H1 (cell line): ENCODE measurements around the gene SLC13A3.

ENCODE experiments used
- BRCA1 ChIP-seq: IDR thresholded peaks from 2 replicates; pipeline ENCODE4 v1.6.1; 2012; ENCODE audit warnings: low read depth, low read length, improper control_type of control experiment
- CREB1 ChIP-seq: IDR thresholded peaks from 2 replicates; pipeline ENCODE4 v1.6.1; 2012; ENCODE audit warnings: inconsistent platforms
- HDAC6 ChIP-seq: IDR thresholded peaks from one replicate; pipeline ENCODE4 v1.7.1; 2012; ENCODE audit warnings: low read depth, mild to moderate bottlenecking, inconsistent platforms, low read length, moderate library complexity
- JUND ChIP-seq: IDR thresholded peaks from 2 replicates; pipeline ENCODE4 v1.6.1; 2011; ENCODE audit warnings: mild to moderate bottlenecking, improper control_type of control experiment, low read length
- NANOG ChIP-seq: IDR thresholded peaks from 2 replicates; pipeline ENCODE4 v1.6.1; 2011; ENCODE audit warnings: low read length, low read depth, mild to moderate bottlenecking, inconsistent platforms; ENCODE audit not compliant: insufficient read depth, poor library complexity, severe bottlenecking
- NRF1 ChIP-seq: IDR thresholded peaks from 2 replicates; pipeline ENCODE4 v1.6.1; 2011; ENCODE audit warnings: mild to moderate bottlenecking, low read depth, low read length, improper control_type of control experiment
- POLR2A ChIP-seq, 2 experiments: IDR thresholded peaks; 1 replicate in 1 of 2; 2 replicates in 1 of 2; pipeline ENCODE4 v1.6.1; 2011; ENCODE audit warnings: low read depth in 2 of 2, low read length in 2 of 2, mild to moderate bottlenecking in 2 of 2; ENCODE audit errors: control extremely low read depth in 1 of 2
- POLR2AphosphoS5 ChIP-seq: IDR thresholded peaks from 2 replicates; pipeline ENCODE4 v1.6.1; 2011; ENCODE audit warnings: low read depth, low read length
- SIN3A ChIP-seq, 2 experiments: IDR thresholded peaks in 1 of 2; conservative IDR thresholded peaks in 1 of 2; 2 replicates each; pipeline ENCODE4 v1.6.1; 2011 to 2012; ENCODE audit warnings: low read length in 2 of 2, improper control_type of control experiment in 1 of 2, low read depth in 1 of 2, mild to moderate bottlenecking in 1 of 2
- TAF1 ChIP-seq: IDR thresholded peaks from 2 replicates; pipeline ENCODE4 v1.6.1; 2011; ENCODE audit warnings: mild to moderate bottlenecking, low read depth, low read length
- TBP ChIP-seq: IDR thresholded peaks from 2 replicates; pipeline ENCODE4 v1.6.1; 2011; ENCODE audit warnings: low read depth, low read length, improper control_type of control experiment
- YY1 ChIP-seq: IDR thresholded peaks from 2 replicates; pipeline ENCODE4 v1.6.1; 2011; ENCODE audit warnings: low read depth, mild to moderate bottlenecking, low read length
- ZNF274 ChIP-seq: IDR thresholded peaks from 2 replicates; pipeline ENCODE4 v1.7.0; 2012; ENCODE audit warnings: low read length, borderline replicate concordance; ENCODE audit errors: extremely low read depth
- TF ChIP-seq, protein P1 (sequence below), 3 experiments: IDR thresholded peaks; 1 replicate in 2 of 3; 2 replicates in 1 of 3; pipeline versions ENCODE4 v1.5.1 to v1.6.1; 2011; ENCODE audit warnings: low read length in 3 of 3, mild to moderate bottlenecking in 3 of 3, inconsistent platforms in 2 of 3, low read depth in 1 of 3, moderate library complexity in 1 of 3; ENCODE audit not compliant: insufficient read depth in 1 of 3; ENCODE audit errors: control extremely low read depth in 1 of 3

GRCh38 chr20:46682063-46682821 is 31.0 kb upstream of the SLC13A3 start:
- TF ChIP-seq, protein P1, sequence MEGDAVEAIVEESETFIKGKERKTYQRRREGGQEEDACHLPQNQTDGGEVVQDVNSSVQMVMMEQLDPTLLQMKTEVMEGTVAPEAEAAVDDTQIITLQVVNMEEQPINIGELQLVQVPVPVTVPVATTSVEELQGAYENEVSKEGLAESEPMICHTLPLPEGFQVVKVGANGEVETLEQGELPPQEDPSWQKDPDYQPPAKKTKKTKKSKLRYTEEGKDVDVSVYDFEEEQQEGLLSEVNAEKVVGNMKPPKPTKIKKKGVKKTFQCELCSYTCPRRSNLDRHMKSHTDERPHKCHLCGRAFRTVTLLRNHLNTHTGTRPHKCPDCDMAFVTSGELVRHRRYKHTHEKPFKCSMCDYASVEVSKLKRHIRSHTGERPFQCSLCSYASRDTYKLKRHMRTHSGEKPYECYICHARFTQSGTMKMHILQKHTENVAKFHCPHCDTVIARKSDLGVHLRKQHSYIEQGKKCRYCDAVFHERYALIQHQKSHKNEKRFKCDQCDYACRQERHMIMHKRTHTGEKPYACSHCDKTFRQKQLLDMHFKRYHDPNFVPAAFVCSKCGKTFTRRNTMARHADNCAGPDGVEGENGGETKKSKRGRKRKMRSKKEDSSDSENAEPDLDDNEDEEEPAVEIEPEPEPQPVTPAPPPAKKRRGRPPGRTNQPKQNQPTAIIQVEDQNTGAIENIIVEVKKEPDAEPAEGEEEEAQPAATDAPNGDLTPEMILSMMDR (IDR thresholded peaks at IDR 0.05; ENCODE audit: control extremely low read depth in 1 of 3, insufficient read depth in 1 of 3, low read depth in 1 of 3, low read length in 3 of 3) = no peak
- TF ChIP-seq BRCA1 = no peak
- TF ChIP-seq SIN3A (conservative IDR thresholded peaks at IDR 0.05 in 1 of 2, IDR thresholded peaks at IDR 0.05 in 1 of 2; ENCODE audit: low read depth in 1 of 2, low read length in 2 of 2) = no peak
- TF ChIP-seq HDAC6 = no peak
- no peak for TF ChIP-seq NRF1
- TF ChIP-seq POLR2A (IDR thresholded peaks at IDR 0.05; ENCODE audit: control extremely low read depth in 1 of 2, low read depth in 2 of 2, low read length in 2 of 2) = no peak
- no peak for TF ChIP-seq TBP
- no peak for TF ChIP-seq NANOG
- TF ChIP-seq TAF1 = no peak
- TF ChIP-seq POLR2AphosphoS5 = no peak
- TF ChIP-seq YY1 = no peak
- no peak for TF ChIP-seq CREB1
- no peak for TF ChIP-seq JUND
- TF ChIP-seq ZNF274 = no peak
